H1 (cell line): ENCODE measurements around the gene XIAP. TPM values are rescaled to one million over a fixed set of nuclear protein-coding genes. Genes with fewer than 3 reads are reported as not detected.

ENCODE experiments used
- CTCF ChIA-PET: fragments of 300-600 bp; sonication (Branson Sonifier 250); formaldehyde crosslinking; loops from one replicate; lab custom pipeline; 2021; ENCODE audit not compliant: partially characterized antibody; lab: Charles Lee
- POLR2A ChIA-PET: fragments of 300-600 bp; sonication (Branson Sonifier 250); formaldehyde crosslinking; loops from one replicate; lab custom pipeline; 2021; ENCODE audit warnings: inconsistent platforms; ENCODE audit not compliant: partially characterized antibody; lab: Charles Lee
- DNase-seq, 2 experiments: peaks; one replicate each; pipeline versions ENCODE4 v3.0.0 to v3.0.0-alpha.2; 2010 to 2022; ENCODE audit warnings: low spot score in 2 of 2, low read depth in 1 of 2, mixed read lengths in 1 of 2
- FAIRE-seq: peaks from 2 replicates; lab custom pipeline; 2011; peaks lifted over from hg19 to GRCh38; lab: Jason Lieb, UNC
- H2AFZ ChIP-seq: 2 replicates; pipeline ENCODE4 v1.8.1; 2012; ENCODE audit warnings: low read length, inconsistent platforms
- H2AK5ac ChIP-seq: 2 replicates; pipeline ENCODE4 v1.6.1; 2013; ENCODE audit warnings: low read depth, low read length
- H2BK120ac ChIP-seq: replicated peaks from 2 replicates; pipeline ENCODE3; 2013; ENCODE audit warnings: low read depth, low read length, inconsistent platforms
- H2BK12ac ChIP-seq: 2 replicates; pipeline ENCODE4 v1.6.1; 2013; ENCODE audit warnings: low read depth, low read length
- H2BK15ac ChIP-seq: 2 replicates; pipeline ENCODE4 v1.6.1; 2013; ENCODE audit warnings: low read length
- H2BK20ac ChIP-seq: 2 replicates; pipeline ENCODE4 v1.6.1; 2013; ENCODE audit warnings: low read length
- H2BK5ac ChIP-seq: 2 replicates; pipeline ENCODE4 v1.6.1; 2013; ENCODE audit warnings: low read depth, low read length
- H3K14ac ChIP-seq: 2 replicates; pipeline ENCODE4 v1.6.1; 2013; ENCODE audit warnings: inconsistent platforms; ENCODE audit not compliant: insufficient read length
- H3K18ac ChIP-seq: 2 replicates; pipeline ENCODE4 v1.6.1; 2013; ENCODE audit warnings: low read length; ENCODE audit errors: extremely low read depth
- H3K23ac ChIP-seq: 2 replicates; pipeline ENCODE4 v1.6.1; 2013; ENCODE audit warnings: inconsistent platforms; ENCODE audit not compliant: insufficient read length
- H3K23me2 ChIP-seq: 2 replicates; pipeline ENCODE4 v1.6.1; 2013; ENCODE audit warnings: low read depth, low read length
- H3K27ac ChIP-seq: 2 replicates; pipeline ENCODE4 v1.6.1; 2011; ENCODE audit warnings: low read depth, low read length, inconsistent platforms
- H3K27me3 ChIP-seq, 4 experiments: replicated peaks in 1 of 4; 1 replicate in 1 of 4; 2 replicates in 3 of 4; pipeline versions ENCODE4 v1.6.1 to v1.8.1; 2011 to 2013; ENCODE audit warnings: low read length in 3 of 4, mild to moderate bottlenecking in 3 of 4, inconsistent platforms in 2 of 4, mixed read lengths in 2 of 4, moderate library complexity in 1 of 4; ENCODE audit not compliant: control insufficient read depth in 3 of 4, insufficient read depth in 3 of 4; ENCODE audit errors: extremely low read depth in 1 of 4
- H3K36me3 ChIP-seq, 4 experiments: 2 replicates each; pipeline versions ENCODE4 v1.6.1 to v1.8.1; 2011 to 2013; ENCODE audit warnings: mild to moderate bottlenecking in 4 of 4, low read length in 3 of 4, moderate library complexity in 2 of 4, control low read depth in 1 of 4, inconsistent platforms in 1 of 4; ENCODE audit not compliant: insufficient read depth in 4 of 4, control insufficient read depth in 2 of 4
- H3K4ac ChIP-seq: replicated peaks from 2 replicates; pipeline ENCODE3; 2013; ENCODE audit warnings: low read length, low read depth, mixed read lengths, inconsistent platforms; ENCODE audit not compliant: insufficient read length
- H3K4me1 ChIP-seq, 4 experiments: replicated peaks in 1 of 4; 1 replicate in 1 of 4; 2 replicates in 3 of 4; pipeline versions ENCODE4 v1.6.1 to v1.8.1; 2011 to 2013; ENCODE audit warnings: low read length in 3 of 4, inconsistent platforms in 2 of 4, mixed read lengths in 1 of 4; ENCODE audit not compliant: insufficient read depth in 4 of 4, control insufficient read depth in 3 of 4
- H3K4me2 ChIP-seq, 2 experiments: 2 replicates each; pipeline versions ENCODE4 v1.6.1 to v1.8.1; 2011 to 2013; ENCODE audit warnings: low read depth in 2 of 2, low read length in 2 of 2, control low read depth in 1 of 2, inconsistent platforms in 1 of 2, mild to moderate bottlenecking in 1 of 2; ENCODE audit not compliant: insufficient read depth in 1 of 2
- H3K4me3 ChIP-seq, 4 experiments: fragments of 200-600, 300-600 bp in 1 of 4; sonication (generic), shearing (Covaris generic), sonication (Bioruptor Twin) in 1 of 4; 2 replicates each; pipeline versions ENCODE4 v1.5.1 to v1.8.1; 2011 to 2016; ENCODE audit warnings: low read length in 4 of 4, low read depth in 3 of 4, control low read depth in 2 of 4, inconsistent platforms in 2 of 4, mild to moderate bottlenecking in 2 of 4, mixed read lengths in 1 of 4, moderate library complexity in 1 of 4; ENCODE audit not compliant: insufficient read depth in 2 of 4; ENCODE audit errors: extremely low read depth in 1 of 4
- H3K56ac ChIP-seq: replicated peaks from 2 replicates; pipeline ENCODE3; 2013; ENCODE audit warnings: low read depth, mild to moderate bottlenecking, mixed read lengths, low read length, inconsistent platforms; ENCODE audit not compliant: insufficient read length
- H3K79me1 ChIP-seq: 2 replicates; pipeline ENCODE4 v1.6.1; 2013; ENCODE audit warnings: low read depth, low read length, control low read depth
- H3K79me2 ChIP-seq, 2 experiments: 2 replicates each; pipeline versions ENCODE4 v1.6.1 to v1.8.1; 2012 to 2013; ENCODE audit warnings: low read length in 2 of 2, mild to moderate bottlenecking in 2 of 2, inconsistent platforms in 1 of 2; ENCODE audit not compliant: insufficient read depth in 2 of 2, control insufficient read depth in 1 of 2
- H3K9ac ChIP-seq, 4 experiments: replicated peaks in 1 of 4; 1 replicate in 1 of 4; 2 replicates in 3 of 4; pipeline versions ENCODE4 v1.6.1 to v1.8.1; 2011 to 2013; ENCODE audit warnings: low read depth in 3 of 4, low read length in 3 of 4, control low read depth in 2 of 4, mild to moderate bottlenecking in 2 of 4, moderate library complexity in 2 of 4, inconsistent platforms in 1 of 4; ENCODE audit errors: extremely low read depth in 1 of 4
- H3K9me3 ChIP-seq, 2 experiments: 2 replicates each; pipeline versions ENCODE4 v1.6.1 to v1.8.1; 2012 to 2013; ENCODE audit warnings: mild to moderate bottlenecking in 2 of 2, moderate library complexity in 2 of 2, control low read depth in 1 of 2, inconsistent platforms in 1 of 2, low read depth in 1 of 2, low read length in 1 of 2, mixed read lengths in 1 of 2; ENCODE audit not compliant: insufficient read depth in 2 of 2
- H4K20me1 ChIP-seq, 2 experiments: replicated peaks in 1 of 2; 2 replicates each; pipeline versions ENCODE3 to v1.8.1; 2011 to 2013; ENCODE audit warnings: inconsistent platforms in 2 of 2, low read length in 2 of 2, mild to moderate bottlenecking in 1 of 2; ENCODE audit not compliant: insufficient read depth in 2 of 2, control insufficient read depth in 1 of 2
- H4K5ac ChIP-seq: 2 replicates; pipeline ENCODE4 v1.6.1; 2013; ENCODE audit warnings: low read length, low read depth, mixed read lengths, inconsistent platforms; ENCODE audit not compliant: insufficient read length
- H4K8ac ChIP-seq: 2 replicates; pipeline ENCODE4 v1.8.0; 2013; ENCODE audit warnings: mild to moderate bottlenecking, moderate library complexity, low read length, inconsistent platforms; ENCODE audit not compliant: insufficient read depth; ENCODE audit errors: extremely low read depth
- H4K91ac ChIP-seq: replicated peaks from 2 replicates; pipeline ENCODE3; 2013; ENCODE audit warnings: low read length, mixed read lengths, inconsistent platforms; ENCODE audit not compliant: insufficient read length
- HDAC6 ChIP-seq: IDR thresholded peaks from one replicate; pipeline ENCODE4 v1.7.1; 2012; ENCODE audit warnings: low read depth, mild to moderate bottlenecking, inconsistent platforms, low read length, moderate library complexity
- JUN ChIP-seq: IDR thresholded peaks from 2 replicates; pipeline ENCODE4 v1.6.1; 2011; ENCODE audit warnings: low read depth, mild to moderate bottlenecking, improper control_type of control experiment, low read length
- POLR2AphosphoS5 ChIP-seq: IDR thresholded peaks from 2 replicates; pipeline ENCODE4 v1.6.1; 2011; ENCODE audit warnings: low read depth, low read length
- RBBP5 ChIP-seq: IDR thresholded peaks from 2 replicates; pipeline ENCODE4 v1.7.1; 2012; ENCODE audit warnings: low read depth, mild to moderate bottlenecking, inconsistent platforms, low read length, moderate library complexity, borderline replicate concordance
- SRF ChIP-seq: IDR thresholded peaks from 2 replicates; pipeline ENCODE4 v1.6.1; 2011; ENCODE audit warnings: mild to moderate bottlenecking, low read depth, low read length, moderate library complexity
- WGBS, 2 experiments: shearing (Covaris generic) in 1 of 2; methylation state at CpG; one replicate each; pipeline versions ENCODE4 v1.1.6 to v1.1.7; 2013 to 2015; ENCODE audit warnings: low lambda C conversion rate in 2 of 2, mixed read lengths in 2 of 2, inconsistent platforms in 1 of 2, low coverage in 1 of 2, missing lambda C conversion rate in 1 of 2; ENCODE audit not compliant: insufficient replicate concordance in 2 of 2, insufficient coverage in 1 of 2, insufficient read length in 1 of 2; ENCODE audit errors: extremely low coverage in 1 of 2, missing lambda C conversion rate in 1 of 2; 5-methylcytosine and 5-hydroxymethylcytosine counted together
- polyA plus RNA-seq, 7 experiments: library from polyadenylated mRNA; depleted of rRNA in 3 of 7; stranded (reverse) in 5 of 7; unstranded in 2 of 7; fragments of >200 nt in 5 of 7; fragments of 200-250 nt in 2 of 7; gene quantifications; 1 replicate in 5 of 7; 2 replicates in 1 of 7; 4 replicates in 1 of 7; pipeline versions ENCODE4 v1.2.1 to v1.2.3, GENCODE V29; 2011 to 2013; ENCODE audit warnings: missing spikeins in 2 of 7, mixed read lengths in 2 of 7
- total RNA-seq: library from RNA; stranded (reverse); fragmentation: NEBNext Ultra II Directional; extraction: Animal tissue kit (Norgen Biotek cat#: 25700); gene quantifications from 2 replicates; pipeline ENCODE4 v1.2.1, GENCODE V29; 2021

The XIAP gene
- total and polyA plus RNA-seq, 2 of the 8 experiments (the other 6 are each of a cell fraction or from before 2014, with no cell fraction given) = 5.9 to 44.7 TPM

- no CpG with 5 or more reads among the region's 13 CpGs for WGBS, 2 experiments
- H2BK5ac ChIP-seq = peak overlapping the region; percentile 83
- H3K9ac ChIP-seq = peak overlapping the region; percentile 96 to 99 (median 97)
- peak overlapping the region; percentile 11 for H4K91ac ChIP-seq
- peak overlapping the region; percentile 11 to 66 for H3K4me2 ChIP-seq
- no peak overlapping the region for H3K14ac ChIP-seq
- FAIRE-seq (no peak), DNase-seq (no peak)
- no peak overlapping the region for H3K23ac ChIP-seq
- H4K20me1 ChIP-seq = peaks cover 0 to 6% of the 10 kb centered on the region in 2 experiments
- H3K27ac ChIP-seq = peak overlapping the region; percentile 97
- peak overlapping the region; percentile 48 for H3K18ac ChIP-seq
- H3K4me1 ChIP-seq = no peaks in the 10 kb centered on the region
- H2BK120ac ChIP-seq = no peak overlapping the region
- ChIA-PET CTCF (no interaction called here), POLR2A (no interaction called here)
- H3K56ac ChIP-seq = peak overlapping the region; percentile 52
- H3K4me3 ChIP-seq = peak overlapping the region; percentile 78 to 100 (median 94)
- peak overlapping the region; percentile 78 for H4K5ac ChIP-seq
- H3K36me3 ChIP-seq = no peaks in the 10 kb centered on the region
- H3K27me3 ChIP-seq = no peaks in the 10 kb centered on the region
- H3K79me1 ChIP-seq = no peaks in the 10 kb centered on the region
- no peak overlapping the region for H2AK5ac ChIP-seq
- peak overlapping the region; percentile 98; the same call in 1 of the 2 replicates for H4K8ac ChIP-seq
- H2BK15ac ChIP-seq = no peak overlapping the region
- no peaks in the 10 kb centered on the region for H3K9me3 ChIP-seq
- peak overlapping the region; percentile 39; the same call in 1 of the 2 replicates for H2BK12ac ChIP-seq
- peak overlapping the region; percentile 65 for H3K4ac ChIP-seq
- no peak overlapping the region for H2BK20ac ChIP-seq
- H3K23me2 ChIP-seq = no peaks in the 10 kb centered on the region
- no peak overlapping the region for H2AFZ ChIP-seq
- peaks cover 15 to 41% of the 10 kb centered on the region in 2 experiments for H3K79me2 ChIP-seq
- no peak for TF ChIP-seq HDAC6
- TF ChIP-seq RBBP5 = no peak
- TF ChIP-seq JUN = no peak
- TF ChIP-seq POLR2AphosphoS5 = peak; percentile 81; the same call in 1 of the 2 replicates
- TF ChIP-seq SRF = no peak
Measured at GRCh38 chrX:123960956-123961267, 101.1 kb downstream of the XIAP start.
